C4-2B (cell line): ENCODE measurements around the gene MTHFD2L.

Source experiments
- ZFX ChIP-seq: fragments of 450-650 bp; IDR thresholded peaks from 2 replicates; pipeline ENCODE4 v1.6.1; 2017
- TF ChIP-seq, protein P1 (sequence below): fragments of 450-650 bp; conservative IDR thresholded peaks from 2 replicates; pipeline ENCODE4 v1.5.1; 2017; ENCODE audit warnings: mild to moderate bottlenecking

DNA sequence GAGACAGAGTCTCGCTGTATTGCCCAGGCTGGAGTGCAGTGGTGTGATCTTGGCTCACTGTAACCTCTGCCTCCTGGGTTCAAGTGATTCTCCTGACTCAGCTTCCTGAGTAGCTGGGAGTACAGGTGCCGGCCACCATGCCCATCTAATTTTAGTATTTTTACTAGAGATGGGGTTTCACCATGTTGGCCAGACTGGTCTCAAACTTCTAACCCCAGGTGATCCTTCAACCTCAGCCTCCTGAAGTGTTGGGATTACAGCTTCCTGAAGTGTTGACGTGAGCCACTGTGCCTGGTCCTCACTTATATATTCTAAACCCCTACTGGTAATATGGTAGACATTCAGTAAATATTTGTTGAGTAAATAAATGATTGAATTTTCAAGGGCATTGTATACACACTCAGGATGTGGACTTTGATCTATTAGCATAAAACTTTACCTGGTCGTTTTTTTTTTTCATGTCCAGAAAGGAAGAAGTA, 33.0 kb downstream of the MTHFD2L start:
- TF ChIP-seq, protein P1, sequence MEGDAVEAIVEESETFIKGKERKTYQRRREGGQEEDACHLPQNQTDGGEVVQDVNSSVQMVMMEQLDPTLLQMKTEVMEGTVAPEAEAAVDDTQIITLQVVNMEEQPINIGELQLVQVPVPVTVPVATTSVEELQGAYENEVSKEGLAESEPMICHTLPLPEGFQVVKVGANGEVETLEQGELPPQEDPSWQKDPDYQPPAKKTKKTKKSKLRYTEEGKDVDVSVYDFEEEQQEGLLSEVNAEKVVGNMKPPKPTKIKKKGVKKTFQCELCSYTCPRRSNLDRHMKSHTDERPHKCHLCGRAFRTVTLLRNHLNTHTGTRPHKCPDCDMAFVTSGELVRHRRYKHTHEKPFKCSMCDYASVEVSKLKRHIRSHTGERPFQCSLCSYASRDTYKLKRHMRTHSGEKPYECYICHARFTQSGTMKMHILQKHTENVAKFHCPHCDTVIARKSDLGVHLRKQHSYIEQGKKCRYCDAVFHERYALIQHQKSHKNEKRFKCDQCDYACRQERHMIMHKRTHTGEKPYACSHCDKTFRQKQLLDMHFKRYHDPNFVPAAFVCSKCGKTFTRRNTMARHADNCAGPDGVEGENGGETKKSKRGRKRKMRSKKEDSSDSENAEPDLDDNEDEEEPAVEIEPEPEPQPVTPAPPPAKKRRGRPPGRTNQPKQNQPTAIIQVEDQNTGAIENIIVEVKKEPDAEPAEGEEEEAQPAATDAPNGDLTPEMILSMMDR = no peak
- TF ChIP-seq ZFX = no peak
